ENCODE data around the gene RXRB. TPM values are rescaled to one million over a fixed set of nuclear protein-coding genes. Genes with fewer than 3 reads are reported as not detected.
"Not testable (repeated sequence)": the region's sequence is repeated elsewhere in the genome, so short reads cannot be mapped to it uniquely, and the experiment has no call there.

Gene RXRB
- total and polyA plus RNA-seq, 5 donors from 2014 or later: 7.1 to 62.6 (median 7.3) TPM

DNA sequence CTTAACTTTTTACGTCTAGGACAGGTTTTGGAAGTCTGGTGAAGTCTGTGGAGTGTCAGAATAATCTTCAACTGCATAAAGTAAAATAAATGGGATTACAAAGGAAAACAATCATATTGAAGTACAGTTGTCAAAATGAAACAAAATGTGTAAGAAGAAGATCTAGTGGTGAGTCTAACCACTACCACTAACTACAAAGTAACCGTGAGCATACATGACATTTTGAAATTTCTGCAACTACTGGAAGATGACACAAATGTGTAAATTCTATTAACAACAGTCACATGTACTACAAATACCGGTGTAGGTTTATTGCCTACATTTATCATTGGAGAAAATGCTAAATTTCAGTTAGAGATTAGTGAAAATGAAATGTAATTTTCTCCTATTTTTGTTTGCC is 41.5 kb upstream of the RXRB start:
- ATAC-seq (ENCODE audit: low read depth in 2 of 2) (peak in 1 of 2 donors; percentile 28), DNase-seq (peak in 2 of 3 donors; percentile 9 to 36)
- Histone ChIP-seq H3K36me3 (ENCODE audit: control insufficient read depth, insufficient read depth, low read length) (no peaks in the 10 kb centered on the region), H3K4me3 (ENCODE audit: low read depth, low read length) (peak overlapping the region; percentile 38), H3K27me3 (ENCODE audit: control insufficient read depth, insufficient read depth, low read length) (no peaks in the 10 kb centered on the region), H3K27ac (ENCODE audit: insufficient read depth, low read length, poor library complexity, severe bottlenecking) (no peak overlapping the region), H3K4me1 (ENCODE audit: control insufficient read depth, insufficient read depth, low read length, poor library complexity, severe bottlenecking) (no peaks in the 10 kb centered on the region), H3K9me3 (ENCODE audit: control insufficient read depth in 2 of 2, low read length in 2 of 2) (no peaks in the 10 kb centered on the region)
- Mint-ChIP-seq H3K9me3 (no peaks in the 10 kb centered on the region), H3K27me3 (peaks cover 15% of the 10 kb centered on the region), H3K27ac (peak overlapping the region in 2 of 3 donors; percentile 17 to 29), H3K36me3 (no peaks in the 10 kb centered on the region), H3K4me3 (peak overlapping the region in 2 of 4 donors; percentile 22 to 27), H3K4me1 (peaks cover 6 to 9% (median 7%) of the 10 kb centered on the region in 4 donors)

- Mint-ChIP-seq H3K9me3 (no peaks in the 10 kb centered on the region), H3K27me3 (peaks cover 31% of the 10 kb centered on the region), H3K4me1 (peaks cover 6 to 11% (median 8%) of the 10 kb centered on the region in 4 donors), H3K4me3 (no peak overlapping the region), H3K27ac (no peak overlapping the region), H3K36me3 (no peaks in the 10 kb centered on the region)
- Histone ChIP-seq H3K4me1 (ENCODE audit: control insufficient read depth, insufficient read depth, low read length, poor library complexity, severe bottlenecking) (no peaks in the 10 kb centered on the region), H3K36me3 (ENCODE audit: control insufficient read depth, insufficient read depth, low read length) (no peaks in the 10 kb centered on the region), H3K4me3 (ENCODE audit: low read depth, low read length) (no peak overlapping the region), H3K9me3 (ENCODE audit: control insufficient read depth in 2 of 2, low read length in 2 of 2) (no peaks in the 10 kb centered on the region), H3K27ac (ENCODE audit: insufficient read depth, low read length, poor library complexity, severe bottlenecking) (no peak overlapping the region), H3K27me3 (ENCODE audit: control insufficient read depth, insufficient read depth, low read length) (peaks cover 9% of the 10 kb centered on the region)
- DNase-seq: no peak
- ATAC-seq (ENCODE audit: low read depth in 2 of 2): no peak
Measured at GRCh38 chr6:33237741-33238140, 37.3 kb upstream of the RXRB start.

- DNase-seq (no peak), ATAC-seq (ENCODE audit: low read depth in 2 of 2) (no peak)
- Histone ChIP-seq H3K27me3 (ENCODE audit: control insufficient read depth, insufficient read depth, low read length) (peaks cover 11% of the 10 kb centered on the region), H3K36me3 (ENCODE audit: control insufficient read depth, insufficient read depth, low read length) (no peaks in the 10 kb centered on the region), H3K27ac (ENCODE audit: insufficient read depth, low read length, poor library complexity, severe bottlenecking) (no peak overlapping the region), H3K4me1 (ENCODE audit: control insufficient read depth, insufficient read depth, low read length, poor library complexity, severe bottlenecking) (no peaks in the 10 kb centered on the region), H3K9me3 (ENCODE audit: control insufficient read depth in 2 of 2, low read length in 2 of 2) (no peaks in the 10 kb centered on the region), H3K4me3 (ENCODE audit: low read depth, low read length) (no peak overlapping the region)
- H3K9me3 Mint-ChIP-seq: no peaks in the 10 kb centered on the region
- H3K4me1 Mint-ChIP-seq: peaks cover 2 to 5% (median 3%) of the 10 kb centered on the region in 4 donors
- peaks cover 31% of the 10 kb centered on the region for H3K27me3 Mint-ChIP-seq
- H3K4me3 Mint-ChIP-seq: no peak overlapping the region
- no peak overlapping the region for H3K27ac Mint-ChIP-seq
- H3K36me3 Mint-ChIP-seq: no peaks in the 10 kb centered on the region
Measured at GRCh38 chr6:33236852-33237251, 36.4 kb upstream of the RXRB start.

DNA sequence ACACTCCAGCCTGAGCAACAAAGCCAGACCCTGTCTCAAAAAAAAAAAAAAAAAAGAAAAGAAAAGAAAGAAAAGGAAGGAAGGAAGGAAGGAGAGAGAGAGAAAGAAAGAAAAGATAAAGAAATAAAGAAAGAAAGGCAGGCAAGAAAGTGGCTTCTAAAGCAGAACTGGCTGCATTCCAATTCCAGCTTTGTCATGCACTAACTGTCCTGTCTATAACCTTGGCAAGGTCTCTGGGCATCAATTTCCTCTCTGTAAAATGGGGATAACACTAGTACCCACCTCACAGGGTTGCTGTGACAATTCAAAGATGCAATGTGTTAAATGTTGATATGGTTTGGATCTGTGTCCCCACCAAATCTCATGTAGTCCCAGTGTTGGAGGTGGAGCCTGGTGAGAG is 35.9 kb upstream of the RXRB start:
- peaks cover 11% of the 10 kb centered on the region for H3K27me3 ChIP-seq (ENCODE audit: control insufficient read depth, insufficient read depth, low read length)
- Mint-ChIP-seq H3K9me3 (no peaks in the 10 kb centered on the region), H3K27ac (no peak overlapping the region), H3K36me3 (no peaks in the 10 kb centered on the region), H3K4me1 (peaks cover 0 to 2% (median under 1%) of the 10 kb centered on the region in 4 donors), H3K4me3 (no peak overlapping the region), H3K27me3 (peaks cover 33% of the 10 kb centered on the region)
- no peak for DNase-seq
- no peaks in the 10 kb centered on the region for H3K4me1 ChIP-seq (ENCODE audit: control insufficient read depth, insufficient read depth, low read length, poor library complexity, severe bottlenecking)
- no peak for ATAC-seq (ENCODE audit: low read depth in 2 of 2)
- no peaks in the 10 kb centered on the region for H3K9me3 ChIP-seq (ENCODE audit: control insufficient read depth in 2 of 2, low read length in 2 of 2)
- no peaks in the 10 kb centered on the region for H3K36me3 ChIP-seq (ENCODE audit: control insufficient read depth, insufficient read depth, low read length)
- H3K4me3 ChIP-seq (ENCODE audit: low read depth, low read length): no peak overlapping the region
- no peak overlapping the region for H3K27ac ChIP-seq (ENCODE audit: insufficient read depth, low read length, poor library complexity, severe bottlenecking)

- Mint-ChIP-seq H3K4me3 (no peak overlapping the region), H3K36me3 (no peaks in the 10 kb centered on the region), H3K27me3 (peaks cover 36% of the 10 kb centered on the region), H3K9me3 (no peaks in the 10 kb centered on the region), H3K4me1 (peaks cover 0 to 2% (median under 1%) of the 10 kb centered on the region in 4 donors), H3K27ac (peak overlapping the region in 1 of 3 donors; percentile 25)
- Histone ChIP-seq H3K36me3 (ENCODE audit: control insufficient read depth, insufficient read depth, low read length) (no peaks in the 10 kb centered on the region), H3K27me3 (ENCODE audit: control insufficient read depth, insufficient read depth, low read length) (peaks cover 11% of the 10 kb centered on the region), H3K4me1 (ENCODE audit: control insufficient read depth, insufficient read depth, low read length, poor library complexity, severe bottlenecking) (no peaks in the 10 kb centered on the region), H3K9me3 (ENCODE audit: control insufficient read depth in 2 of 2, low read length in 2 of 2) (no peaks in the 10 kb centered on the region), H3K4me3 (ENCODE audit: low read depth, low read length) (no peak overlapping the region), H3K27ac (ENCODE audit: insufficient read depth, low read length, poor library complexity, severe bottlenecking) (no peak overlapping the region)
- ATAC-seq (ENCODE audit: low read depth in 2 of 2) (no peak), DNase-seq (no peak)
Measured at GRCh38 chr6:33235221-33235634, 34.8 kb upstream of the RXRB start.

- not testable (repeated sequence) for H3K9me3 Mint-ChIP-seq; H3K4me3 Mint-ChIP-seq; H3K4me1 ChIP-seq (ENCODE audit: control insufficient read depth, insufficient read depth, low read length, poor library complexity, severe bottlenecking); H3K36me3 Mint-ChIP-seq; H3K27ac ChIP-seq (ENCODE audit: insufficient read depth, low read length, poor library complexity, severe bottlenecking); DNase-seq; H3K9me3 ChIP-seq (ENCODE audit: control insufficient read depth in 2 of 2, low read length in 2 of 2); H3K36me3 ChIP-seq (ENCODE audit: control insufficient read depth, insufficient read depth, low read length); ATAC-seq (ENCODE audit: low read depth in 2 of 2); H3K4me1 Mint-ChIP-seq; H3K4me3 ChIP-seq (ENCODE audit: low read depth, low read length); H3K27ac Mint-ChIP-seq
- H3K27me3 ChIP-seq (ENCODE audit: control insufficient read depth, insufficient read depth, low read length): peaks cover 16% of the 10 kb centered on the region
- peaks cover 71% of the 10 kb centered on the region for H3K27me3 Mint-ChIP-seq
Measured at GRCh38 chr6:33226503-33227120, 26.1 kb upstream of the RXRB start.

DNA sequence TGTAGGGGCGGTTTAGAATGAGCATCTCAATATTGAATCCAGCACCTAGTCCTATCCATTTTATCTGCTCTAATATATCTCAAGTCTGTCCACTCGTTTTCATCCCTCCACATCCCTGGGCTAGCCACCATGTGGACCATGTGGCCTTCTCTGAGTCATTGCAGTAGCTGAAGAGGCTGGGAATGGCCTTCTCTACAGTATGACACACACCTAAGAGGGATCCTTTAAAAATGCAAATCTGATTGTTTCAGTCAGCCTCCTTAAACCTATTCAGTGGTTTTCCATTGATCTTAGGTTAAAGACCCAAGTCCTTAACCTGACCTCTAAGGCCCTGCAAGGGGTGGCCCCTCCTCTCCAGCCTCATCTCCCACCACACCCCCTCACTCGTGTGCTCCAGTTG is 17.2 kb upstream of the RXRB start:
- Mint-ChIP-seq H3K9me3 (peaks cover 0 to 4% (median 0%) of the 10 kb centered on the region in 7 donors), H3K27me3 (peaks cover 77% of the 10 kb centered on the region), H3K36me3 (no peaks in the 10 kb centered on the region), H3K4me1 (peaks cover 0 to 16% (median 13%) of the 10 kb centered on the region in 4 donors), H3K27ac (no peak overlapping the region), H3K4me3 (peak overlapping the region in 2 of 4 donors; percentile 5 to 33)
- no peaks in the 10 kb centered on the region for H3K9me3 ChIP-seq (ENCODE audit: control insufficient read depth in 2 of 2, low read length in 2 of 2)
- no peak overlapping the region for H3K4me3 ChIP-seq (ENCODE audit: low read depth, low read length)
- no peak overlapping the region for H3K27ac ChIP-seq (ENCODE audit: insufficient read depth, low read length, poor library complexity, severe bottlenecking)
- peaks cover 10% of the 10 kb centered on the region for H3K27me3 ChIP-seq (ENCODE audit: control insufficient read depth, insufficient read depth, low read length)
- H3K36me3 ChIP-seq (ENCODE audit: control insufficient read depth, insufficient read depth, low read length): no peaks in the 10 kb centered on the region
- DNase-seq (no peak), ATAC-seq (ENCODE audit: low read depth in 2 of 2) (no peak)
- H3K4me1 ChIP-seq (ENCODE audit: control insufficient read depth, insufficient read depth, low read length, poor library complexity, severe bottlenecking): peaks cover 14% of the 10 kb centered on the region

- H3K9me3 Mint-ChIP-seq: peaks cover 0 to 7% (median 0%) of the 10 kb centered on the region in 7 donors
- H3K36me3 ChIP-seq (ENCODE audit: control insufficient read depth, insufficient read depth, low read length): peaks cover 1% of the 10 kb centered on the region
- H3K27me3 ChIP-seq (ENCODE audit: control insufficient read depth, insufficient read depth, low read length): peaks cover 10% of the 10 kb centered on the region
- peaks cover 16% of the 10 kb centered on the region for H3K4me1 ChIP-seq (ENCODE audit: control insufficient read depth, insufficient read depth, low read length, poor library complexity, severe bottlenecking)
- H3K27ac Mint-ChIP-seq: no peak overlapping the region
- no peak overlapping the region for H3K27ac ChIP-seq (ENCODE audit: insufficient read depth, low read length, poor library complexity, severe bottlenecking)
- ATAC-seq (ENCODE audit: low read depth in 2 of 2) (no peak), DNase-seq (no peak)
- H3K9me3 ChIP-seq (ENCODE audit: control insufficient read depth in 2 of 2, low read length in 2 of 2): no peaks in the 10 kb centered on the region
- peaks cover 0 to 20% (median 16%) of the 10 kb centered on the region in 4 donors for H3K4me1 Mint-ChIP-seq
- H3K36me3 Mint-ChIP-seq: peaks cover 4% of the 10 kb centered on the region
- H3K4me3 ChIP-seq (ENCODE audit: low read depth, low read length): no peak overlapping the region
- H3K27me3 Mint-ChIP-seq: peaks cover 77% of the 10 kb centered on the region
- peak overlapping the region in 2 of 4 donors; percentile 5 to 28 for H3K4me3 Mint-ChIP-seq
Measured at GRCh38 chr6:33217246-33217645, 16.8 kb upstream of the RXRB start.

Measured in CD4-positive, CD25-positive, alpha-beta regulatory T cell (primary cell).